Epithelial cell of esophagus (primary cell): ENCODE results near the gene BMP6.
A peak's percentile ranks its signal among the peaks of the same experiment; 100 is the strongest.

ENCODE experiments used
- DNase-seq: peaks from one replicate; pipeline ENCODE4 v3.0.0; 2010; ENCODE audit warnings: low read depth
- H3K4me3 ChIP-seq: 2 replicates; pipeline ENCODE4 v1.5.1; 2011; ENCODE audit warnings: mild to moderate bottlenecking, low read length, control low read depth
- TF ChIP-seq, protein P1 (sequence below): IDR thresholded peaks from 2 replicates; pipeline ENCODE4 v1.5.1; 2011; ENCODE audit warnings: low read depth, mild to moderate bottlenecking, low read length, control low read depth, inconsistent platforms; ENCODE audit not compliant: insufficient read depth; ENCODE audit errors: missing control alignments

Gene BMP6

GRCh38 chr6:7761051-7761450 lies 35.2 kb downstream of the BMP6 start:
- H3K4me3 ChIP-seq, result no peak overlapping the region
- DNase-seq, result peak; percentile 81
- TF ChIP-seq, protein P1, sequence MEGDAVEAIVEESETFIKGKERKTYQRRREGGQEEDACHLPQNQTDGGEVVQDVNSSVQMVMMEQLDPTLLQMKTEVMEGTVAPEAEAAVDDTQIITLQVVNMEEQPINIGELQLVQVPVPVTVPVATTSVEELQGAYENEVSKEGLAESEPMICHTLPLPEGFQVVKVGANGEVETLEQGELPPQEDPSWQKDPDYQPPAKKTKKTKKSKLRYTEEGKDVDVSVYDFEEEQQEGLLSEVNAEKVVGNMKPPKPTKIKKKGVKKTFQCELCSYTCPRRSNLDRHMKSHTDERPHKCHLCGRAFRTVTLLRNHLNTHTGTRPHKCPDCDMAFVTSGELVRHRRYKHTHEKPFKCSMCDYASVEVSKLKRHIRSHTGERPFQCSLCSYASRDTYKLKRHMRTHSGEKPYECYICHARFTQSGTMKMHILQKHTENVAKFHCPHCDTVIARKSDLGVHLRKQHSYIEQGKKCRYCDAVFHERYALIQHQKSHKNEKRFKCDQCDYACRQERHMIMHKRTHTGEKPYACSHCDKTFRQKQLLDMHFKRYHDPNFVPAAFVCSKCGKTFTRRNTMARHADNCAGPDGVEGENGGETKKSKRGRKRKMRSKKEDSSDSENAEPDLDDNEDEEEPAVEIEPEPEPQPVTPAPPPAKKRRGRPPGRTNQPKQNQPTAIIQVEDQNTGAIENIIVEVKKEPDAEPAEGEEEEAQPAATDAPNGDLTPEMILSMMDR, result no peak

DNA sequence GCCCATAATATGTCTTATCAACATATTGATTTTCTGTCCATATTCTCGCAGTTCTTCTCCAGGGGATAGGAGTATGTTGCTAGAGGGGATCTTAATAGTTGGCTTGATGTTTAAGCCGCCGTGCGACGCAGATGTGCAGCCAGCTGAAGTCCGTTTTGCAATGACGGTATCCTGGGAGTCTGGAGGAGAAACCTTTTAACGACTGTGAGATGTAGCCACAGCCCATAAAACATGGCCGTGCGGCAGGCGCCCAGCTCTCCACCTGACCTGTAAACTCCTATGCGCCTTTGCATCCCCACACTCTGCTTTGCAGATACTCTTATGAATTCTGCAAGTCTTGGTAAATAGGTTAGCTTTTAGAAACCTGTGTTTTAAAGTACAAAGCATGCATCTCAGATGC lies 36.9 kb downstream of the BMP6 start:
- no peak overlapping the region for H3K4me3 ChIP-seq
- TF ChIP-seq, protein P1, result no peak
- no peak for DNase-seq

DNA sequence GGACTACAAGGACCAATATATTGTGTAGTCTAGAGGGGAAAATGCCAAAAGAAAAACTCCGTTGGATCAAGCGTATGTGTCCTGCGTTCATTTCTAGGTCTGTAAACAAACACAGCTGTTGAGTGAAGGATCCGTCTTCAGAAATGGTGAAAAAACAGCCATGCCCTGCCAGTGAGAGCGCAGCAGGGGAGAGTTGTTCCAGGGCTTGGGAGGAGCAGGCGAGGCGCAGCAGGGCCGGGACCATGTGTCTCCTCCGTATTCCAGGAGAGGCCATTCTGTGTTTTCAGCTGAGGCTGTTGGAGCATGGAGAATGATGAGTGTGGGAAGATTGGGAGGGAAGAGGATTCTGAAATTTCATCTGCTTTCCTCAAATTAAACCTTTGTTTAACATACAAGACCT lies 38.0 kb downstream of the BMP6 start:
- no peak for DNase-seq
- TF ChIP-seq, protein P1, result no peak
- no peak overlapping the region for H3K4me3 ChIP-seq

GRCh38 chr6:7765575-7766325 lies 39.9 kb downstream of the BMP6 start:
- DNase-seq, result no peak
- no peak overlapping the region for H3K4me3 ChIP-seq
- TF ChIP-seq, protein P1, result no peak

DNA sequence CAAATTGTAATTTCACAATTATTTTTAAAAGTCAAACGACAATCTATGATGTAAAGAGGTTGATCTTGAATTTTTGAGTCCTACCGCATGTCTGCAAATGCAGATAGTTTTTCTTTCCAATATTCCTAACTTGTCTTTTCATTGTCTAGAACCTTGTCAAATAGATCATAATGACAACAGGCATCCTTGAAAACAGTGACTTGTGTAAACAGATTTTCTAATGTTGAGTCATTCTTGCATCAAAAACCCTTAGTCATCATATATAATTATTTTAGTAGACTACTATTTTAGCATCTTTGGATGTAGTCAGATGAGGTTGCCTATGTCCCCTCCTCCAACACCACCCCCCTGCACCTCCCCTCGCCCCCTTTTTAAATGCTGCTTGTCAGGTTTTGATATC lies 43.8 kb downstream of the BMP6 start:
- DNase-seq, result peak; percentile 46
- H3K4me3 ChIP-seq, result no peak overlapping the region
- TF ChIP-seq, protein P1, result no peak

GRCh38 chr6:7770111-7770510 lies 44.2 kb downstream of the BMP6 start:
- H3K4me3 ChIP-seq, result no peak overlapping the region
- no peak for DNase-seq
- TF ChIP-seq, protein P1, result no peak

DNA sequence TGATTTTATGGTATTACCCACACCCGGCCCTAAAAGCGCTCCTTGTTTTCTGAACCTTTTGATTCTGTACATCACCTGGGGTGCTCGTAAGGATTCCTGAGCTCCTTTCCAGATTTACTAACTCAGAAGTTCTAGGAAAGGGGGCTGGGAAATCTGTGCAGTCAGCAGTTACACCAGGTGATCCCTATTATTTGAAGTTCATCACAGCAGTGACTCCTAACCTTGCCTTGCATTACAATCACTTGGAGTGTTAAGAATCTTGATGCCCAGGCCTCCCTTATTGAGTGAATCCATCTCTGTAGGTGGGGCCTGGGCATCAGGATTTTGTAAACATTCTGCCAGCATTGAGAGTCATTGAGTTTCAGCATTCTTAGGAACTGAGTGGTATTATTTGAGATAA lies 44.7 kb downstream of the BMP6 start:
- no peak overlapping the region for H3K4me3 ChIP-seq
- TF ChIP-seq, protein P1, result no peak
- DNase-seq, result no peak
